Endodermal cell (in vitro differentiated cells): ENCODE data around the gene NTRK2. TPM values are rescaled to one million over a fixed set of nuclear protein-coding genes. Genes with fewer than 3 reads are reported as not detected.

ENCODE experiments used
- DNase-seq: peaks from one replicate; pipeline ENCODE4 v3.0.0-alpha.2; 2017
- H3K27ac ChIP-seq: 2 replicates; pipeline ENCODE4 v1.5.1; 2013; ENCODE audit warnings: mild to moderate bottlenecking, low read depth, low read length, moderate library complexity
- H3K27me3 ChIP-seq: 2 replicates; pipeline ENCODE4 v1.6.1; 2013; ENCODE audit warnings: mild to moderate bottlenecking, low read length, moderate library complexity; ENCODE audit not compliant: insufficient read depth, control insufficient read depth, poor library complexity, severe bottlenecking
- H3K36me3 ChIP-seq: 2 replicates; pipeline ENCODE4 v1.7.0; 2013; ENCODE audit warnings: mild to moderate bottlenecking, low read length, moderate library complexity; ENCODE audit not compliant: control insufficient read depth, insufficient read depth
- H3K4me1 ChIP-seq: one replicate; pipeline ENCODE4 v1.7.0; 2013; ENCODE audit warnings: low read length; ENCODE audit not compliant: control insufficient read depth, insufficient read depth
- H3K4me3 ChIP-seq: 2 replicates; pipeline ENCODE4 v1.5.1; 2013; ENCODE audit warnings: mild to moderate bottlenecking, low read length, moderate library complexity
- H3K9ac ChIP-seq: 2 replicates; pipeline ENCODE4 v1.6.1; 2013; ENCODE audit warnings: mild to moderate bottlenecking, low read length, moderate library complexity; ENCODE audit not compliant: poor library complexity, severe bottlenecking; ENCODE audit errors: extremely low read depth
- H3K9me3 ChIP-seq: 2 replicates; pipeline ENCODE4 v1.6.1; 2013; ENCODE audit warnings: mild to moderate bottlenecking, low read length, moderate library complexity; ENCODE audit not compliant: control insufficient read depth
- H3K27ac Mint-ChIP-seq: 2 replicates; pipeline ENCODE4 v1.8.0; 2020; ENCODE audit warnings: mixed read lengths
- H3K27me3 Mint-ChIP-seq: 2 replicates; pipeline ENCODE4 v1.8.0; 2021; ENCODE audit warnings: mild to moderate bottlenecking, mixed read lengths; ENCODE audit not compliant: insufficient read depth
- H3K36me3 Mint-ChIP-seq: 2 replicates; pipeline ENCODE4 v1.8.0; 2020; ENCODE audit warnings: low read depth, mixed read lengths
- H3K4me1 Mint-ChIP-seq: 2 replicates; pipeline ENCODE4 v1.8.0; 2020; ENCODE audit warnings: mixed read lengths
- H3K4me3 Mint-ChIP-seq: 2 replicates; pipeline ENCODE4 v1.8.0; 2020; ENCODE audit warnings: mild to moderate bottlenecking, moderate library complexity, mixed read lengths
- H3K9me3 Mint-ChIP-seq: 2 replicates; pipeline ENCODE4 v1.8.0; 2020; ENCODE audit warnings: mild to moderate bottlenecking, mixed read lengths
- CTCF ChIP-seq: fragments of 200-600 bp; sonication (generic); conservative IDR thresholded peaks from 2 replicates; pipeline ENCODE4 v1.5.0; 2021; ENCODE audit warnings: antibody characterized with exemption, mild to moderate bottlenecking
- WGBS, 2 experiments: methylation state at CpG; one replicate each; pipeline versions ENCODE4 v1.1.5 to v1.1.7; 2013; ENCODE audit warnings: missing lambda C conversion rate in 2 of 2, mixed read lengths in 1 of 2; ENCODE audit not compliant: insufficient coverage in 1 of 2, insufficient read length in 1 of 2; 5-methylcytosine and 5-hydroxymethylcytosine counted together
- total RNA-seq, 2 donors: library from RNA; stranded (reverse); fragmentation: NEBNext Ultra II Directional in 1 of 2; extraction: Animal tissue kit (Norgen Biotek cat#: 25700) in 1 of 2; gene quantifications; 2 replicates in 1 of 2; 3 replicates in 1 of 2; pipeline ENCODE4 v1.2.1, GENCODE V29; 2021

The NTRK2 gene
- total RNA-seq, 2 donors from 2014 or later = 0.09 to 0.18 TPM

GRCh38 chr9:84863372-84863771 lies 193.8 kb downstream of the NTRK2 start:
- peaks cover 22% of the 10 kb centered on the region for H3K4me1 Mint-ChIP-seq
- no peak overlapping the region for H3K4me3 Mint-ChIP-seq
- TF ChIP-seq CTCF = no peak
- H3K9ac ChIP-seq = no peak overlapping the region
- 87 to 88% methylated on average over 3 to 4 of the region's 4 CpGs for WGBS, 2 experiments
- H3K9me3 ChIP-seq = no peaks in the 10 kb centered on the region
- no peaks in the 10 kb centered on the region for H3K27me3 ChIP-seq
- no peaks in the 10 kb centered on the region for H3K4me1 ChIP-seq
- no peaks in the 10 kb centered on the region for H3K36me3 ChIP-seq
- H3K9me3 Mint-ChIP-seq = no peaks in the 10 kb centered on the region
- H3K27me3 Mint-ChIP-seq = no peaks in the 10 kb centered on the region
- H3K4me3 ChIP-seq = no peak overlapping the region
- no peak overlapping the region for H3K27ac Mint-ChIP-seq
- no peaks in the 10 kb centered on the region for H3K36me3 Mint-ChIP-seq
- no peak for DNase-seq
- H3K27ac ChIP-seq = peak overlapping the region; percentile 30

GRCh38 chr9:84866396-84867175 lies 197.1 kb downstream of the NTRK2 start:
- H3K4me1 Mint-ChIP-seq = peaks cover 6% of the 10 kb centered on the region
- Histone ChIP-seq H3K27me3 (no peaks in the 10 kb centered on the region), H3K36me3 (no peaks in the 10 kb centered on the region), H3K9me3 (no peaks in the 10 kb centered on the region), H3K4me1 (no peaks in the 10 kb centered on the region), H3K4me3 (no peak overlapping the region), H3K27ac (no peak overlapping the region), H3K9ac (no peak overlapping the region)
- WGBS, 2 experiments = 87 to 89% methylated on average over 3 to 5 of the region's 5 CpGs
- no peak for TF ChIP-seq CTCF
- DNase-seq = no peak
- H3K9me3 Mint-ChIP-seq = no peaks in the 10 kb centered on the region
- no peaks in the 10 kb centered on the region for H3K27me3 Mint-ChIP-seq
- no peak overlapping the region for H3K4me3 Mint-ChIP-seq
- H3K27ac Mint-ChIP-seq = no peak overlapping the region
- no peaks in the 10 kb centered on the region for H3K36me3 Mint-ChIP-seq

GRCh38 chr9:84867186-84867585 lies 197.7 kb downstream of the NTRK2 start:
- Mint-ChIP-seq H3K36me3 (no peaks in the 10 kb centered on the region), H3K27ac (no peak overlapping the region), H3K27me3 (no peaks in the 10 kb centered on the region), H3K4me1 (peaks cover 7% of the 10 kb centered on the region), H3K4me3 (no peak overlapping the region), H3K9me3 (no peaks in the 10 kb centered on the region)
- Histone ChIP-seq H3K9me3 (no peaks in the 10 kb centered on the region), H3K27ac (no peak overlapping the region), H3K4me3 (no peak overlapping the region), H3K27me3 (no peaks in the 10 kb centered on the region), H3K9ac (no peak overlapping the region), H3K4me1 (no peaks in the 10 kb centered on the region), H3K36me3 (no peaks in the 10 kb centered on the region)
- no peak for DNase-seq
- no peak for TF ChIP-seq CTCF
- 85 to 93% methylated on average over 3 of the region's 3 CpGs for WGBS, 2 experiments
